Nucleus accumbens (tissue), 56 donors: ENCODE data around the gene PRKG1.
"Not testable (repeated sequence)": the region's sequence is repeated elsewhere in the genome, so short reads cannot be mapped to it uniquely, and the experiment has no call there.

Source experiments
- DNase-seq, 56 donors: peaks; one replicate each; lab custom pipeline; 2025; lab: John Stamatoyannopoulos, UW

The PRKG1 gene

DNA sequence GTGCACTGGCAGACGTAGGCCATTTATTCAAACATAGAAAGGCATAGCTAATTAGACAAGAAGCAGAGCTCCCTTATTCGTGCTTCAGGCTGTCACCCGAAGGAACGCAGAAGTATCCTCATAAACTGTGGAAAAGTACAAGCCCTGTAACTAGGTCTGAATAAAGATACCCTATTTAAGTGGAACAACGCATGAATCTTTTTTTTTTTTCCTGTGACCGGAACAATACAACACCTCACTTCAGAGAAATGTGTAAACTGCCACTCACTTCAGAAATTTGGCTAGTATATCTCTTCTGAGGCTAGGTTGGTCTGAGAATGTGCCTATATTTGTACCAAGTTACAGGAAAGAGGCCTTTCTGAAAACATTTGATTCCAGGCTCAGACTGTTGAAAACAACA is 633.1 kb downstream of the PRKG1 start:
- DNase-seq, result no peak

DNA sequence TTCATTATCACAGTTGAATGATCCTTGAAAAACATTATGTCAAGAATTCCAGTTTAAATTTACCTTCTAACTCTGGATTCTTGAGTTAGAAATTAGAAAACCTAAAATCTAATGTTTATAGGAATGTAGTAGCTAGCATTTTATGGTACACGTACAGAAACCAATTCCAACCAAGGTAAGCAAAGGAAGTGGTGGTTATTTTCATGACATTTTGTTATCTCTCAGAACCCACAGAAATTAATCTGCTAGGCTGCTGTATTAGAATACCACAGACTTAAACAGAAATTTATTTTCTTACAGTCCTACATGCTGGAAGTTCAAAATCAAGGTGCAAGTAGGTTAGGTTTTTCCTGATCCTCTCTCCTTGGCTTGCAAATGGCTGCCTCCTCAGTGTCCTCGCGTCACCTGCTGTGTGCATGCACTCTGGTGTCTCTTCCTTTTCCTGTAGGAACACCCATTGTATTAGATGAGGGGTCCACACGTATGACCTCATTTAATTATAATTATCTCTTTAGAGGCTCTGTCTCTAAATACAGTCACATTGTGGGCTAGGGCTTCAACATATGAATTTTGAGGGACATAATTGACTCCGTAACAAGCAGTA is 633.6 kb downstream of the PRKG1 start:
- DNase-seq, result no peak

DNA sequence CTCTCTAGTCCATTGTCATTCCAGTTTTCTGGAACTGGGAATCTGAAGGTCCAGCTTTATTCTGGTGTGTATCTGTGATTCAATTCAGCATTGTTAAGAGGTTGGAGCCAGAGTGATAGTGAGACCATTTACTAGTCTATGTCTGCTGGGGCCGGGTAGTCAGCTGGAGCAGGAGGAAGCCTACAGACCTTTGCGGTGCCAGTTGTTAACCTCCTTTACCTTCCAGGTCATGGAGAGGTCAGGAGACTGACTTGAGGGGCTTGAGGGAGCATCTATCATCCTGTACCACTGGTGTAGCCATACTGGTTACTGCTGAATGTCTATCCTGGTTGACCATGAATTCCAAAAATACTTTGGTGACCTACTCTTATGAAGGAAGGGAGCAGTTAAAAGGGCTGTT is 634.3 kb downstream of the PRKG1 start:
- no peak for DNase-seq

DNA sequence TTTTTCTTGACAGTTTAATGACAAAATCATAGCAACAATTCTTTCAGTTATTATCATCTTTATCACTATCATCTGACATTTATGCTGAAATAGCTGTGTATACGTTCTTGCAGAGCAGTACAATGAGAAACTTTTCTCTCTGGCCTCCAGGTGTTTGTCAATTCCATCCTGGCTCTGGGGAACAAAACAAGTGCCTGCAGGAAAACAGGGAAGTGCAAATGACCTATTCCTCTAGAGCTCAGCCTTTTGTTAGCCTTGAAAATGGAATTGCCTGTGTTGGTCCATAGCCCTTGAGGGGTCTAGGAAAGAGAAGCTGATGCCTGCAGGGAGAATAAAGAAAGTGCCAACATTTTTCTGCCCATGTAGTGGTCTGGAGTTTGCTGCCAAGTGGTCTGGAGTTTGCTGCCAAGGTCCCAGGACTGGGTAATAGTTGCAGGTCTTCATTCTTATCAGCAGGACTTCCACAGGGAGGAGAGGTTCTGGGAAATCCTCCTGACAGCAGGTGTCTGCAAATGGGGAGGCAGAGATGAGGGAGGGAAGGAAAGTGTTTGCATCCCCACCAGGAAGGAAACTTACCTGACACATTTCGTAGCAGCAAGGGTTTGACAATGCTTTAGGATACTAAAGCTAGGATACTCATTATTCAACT is 635.2 kb downstream of the PRKG1 start:
- DNase-seq, result no peak

DNA sequence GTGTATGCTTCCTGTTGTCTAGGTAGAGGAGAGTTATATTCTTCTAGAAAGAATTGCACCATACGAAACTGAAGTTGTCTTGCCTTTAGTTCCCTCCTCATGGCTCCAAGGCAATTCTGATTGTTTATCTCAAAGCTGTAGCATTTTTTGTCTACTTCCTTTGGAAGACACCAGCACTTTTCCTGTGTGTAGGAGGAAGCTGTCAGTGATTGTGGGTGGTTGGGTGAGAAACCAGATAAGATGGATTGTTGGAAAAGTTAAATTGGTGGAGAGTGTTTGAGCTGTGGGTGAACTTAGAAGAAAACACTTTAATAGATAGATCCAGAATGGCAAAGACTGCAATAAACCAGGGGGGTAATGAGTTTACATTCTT is 637.2 kb downstream of the PRKG1 start:
- DNase-seq, result no peak

DNA sequence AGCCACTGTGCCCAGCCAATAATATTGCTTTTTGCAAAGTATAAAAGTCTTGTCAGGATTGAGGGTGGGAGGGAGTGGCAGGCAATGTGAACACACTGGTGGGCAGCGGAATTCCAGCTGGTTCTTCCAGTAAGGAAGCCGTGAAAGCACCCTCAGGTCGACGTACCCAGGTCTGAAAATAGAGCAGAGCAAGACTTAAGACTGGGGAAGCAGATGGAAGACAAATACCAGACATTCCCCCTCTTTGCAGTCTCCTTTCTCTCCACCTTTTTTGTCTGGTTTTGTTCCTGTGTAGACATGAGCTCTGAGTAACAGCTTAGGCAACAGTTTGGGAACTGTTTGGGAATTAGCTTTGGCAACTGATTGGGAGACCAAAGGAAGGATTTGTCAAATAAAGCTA is 642.7 kb downstream of the PRKG1 start:
- DNase-seq, result no peak

DNA sequence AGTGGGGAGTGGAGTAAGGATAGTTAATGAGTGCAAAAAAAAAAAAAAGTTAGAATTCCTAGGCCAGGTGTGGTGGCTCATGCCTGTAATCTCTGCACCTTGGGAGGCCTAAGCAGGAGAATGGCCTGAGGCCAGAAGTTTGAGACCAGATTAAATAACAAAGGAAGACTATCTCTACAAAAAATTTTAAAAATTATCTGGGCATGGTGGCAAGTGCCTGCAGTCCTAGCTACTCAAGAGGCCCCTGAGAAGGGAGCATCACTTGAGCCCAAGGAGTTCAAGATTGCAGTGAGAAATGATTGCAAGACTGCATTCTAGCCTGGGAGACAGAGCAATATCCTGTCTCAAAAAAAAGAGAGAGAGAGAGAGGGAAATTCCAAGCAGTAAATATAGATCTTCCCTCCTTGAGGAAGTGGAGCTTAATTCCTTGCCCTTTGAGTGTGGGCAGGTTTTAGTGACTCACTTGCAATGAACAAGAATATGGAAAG is 644.6 kb downstream of the PRKG1 start:
- no peak for DNase-seq

DNA sequence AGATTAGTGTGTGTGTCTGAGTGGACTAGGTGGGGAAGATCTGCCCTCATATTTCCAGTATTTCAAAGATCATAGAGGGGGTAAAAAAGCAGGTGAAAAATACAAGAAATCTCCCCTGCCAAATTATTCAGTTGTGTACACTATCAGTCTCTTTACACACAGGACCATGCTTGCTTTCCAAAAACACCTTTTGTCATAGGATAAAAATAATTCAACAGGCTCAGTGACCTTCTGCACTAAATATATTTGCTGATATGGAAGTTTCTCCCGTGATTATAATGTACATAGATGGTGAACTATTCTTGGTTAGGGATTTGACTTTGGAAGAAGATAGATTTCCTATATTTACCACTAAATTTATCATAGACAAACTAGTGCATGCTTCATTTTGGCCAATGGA is 649.8 kb downstream of the PRKG1 start:
- DNase-seq, result no peak

DNA sequence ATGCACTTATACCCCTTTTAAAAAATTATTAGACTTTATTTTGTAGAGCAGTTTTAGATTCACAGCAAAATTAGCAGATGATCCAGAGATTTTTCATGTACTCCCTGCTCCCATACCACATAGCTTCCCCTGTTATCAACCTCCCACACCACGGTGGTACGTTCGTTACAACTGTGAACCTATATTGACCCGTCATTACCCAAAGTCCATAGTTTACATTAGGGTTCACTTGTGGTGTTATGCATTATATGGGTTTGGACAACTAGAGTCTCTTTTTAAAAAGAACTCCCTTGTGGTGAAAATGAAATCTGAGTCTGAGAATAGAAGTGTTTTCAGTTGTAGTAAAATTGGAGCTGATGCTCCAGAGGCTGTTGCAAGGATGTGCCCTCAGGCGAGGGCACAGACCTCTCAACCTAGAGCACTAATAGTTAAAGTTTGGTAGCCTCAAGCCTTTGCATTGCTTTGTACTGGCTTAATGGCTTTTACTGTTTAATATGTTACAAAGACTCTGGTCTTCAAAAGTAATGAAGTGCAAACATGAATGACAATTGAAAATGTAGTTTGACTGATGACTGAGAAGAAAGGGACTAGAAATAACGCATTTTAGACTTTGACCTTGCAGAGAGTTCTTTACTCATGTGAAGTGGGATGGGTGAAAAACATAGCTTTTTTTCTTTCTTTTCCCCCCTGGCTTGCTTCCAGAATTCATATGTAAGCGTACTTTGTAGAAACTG is 655.7 kb downstream of the PRKG1 start:
- DNase-seq, result no peak

DNA sequence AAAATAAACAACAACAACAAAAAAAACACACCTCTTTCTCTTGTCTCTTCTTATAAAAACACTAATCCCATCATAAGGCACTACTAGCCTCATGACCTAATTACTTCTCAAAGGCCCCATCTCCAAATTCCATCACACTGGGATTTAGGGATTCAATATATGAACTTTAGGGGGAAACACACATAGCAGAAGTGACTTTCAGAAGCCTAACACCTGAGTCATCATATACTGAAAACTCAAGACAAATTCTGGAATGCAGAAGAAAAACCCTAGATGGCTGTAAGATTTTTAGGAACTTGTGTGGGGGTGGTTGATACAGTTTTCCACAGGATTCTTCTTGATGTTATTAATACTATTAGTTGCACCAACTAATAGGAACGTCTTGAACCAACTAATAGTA is 658.8 kb downstream of the PRKG1 start:
- no peak for DNase-seq

DNA sequence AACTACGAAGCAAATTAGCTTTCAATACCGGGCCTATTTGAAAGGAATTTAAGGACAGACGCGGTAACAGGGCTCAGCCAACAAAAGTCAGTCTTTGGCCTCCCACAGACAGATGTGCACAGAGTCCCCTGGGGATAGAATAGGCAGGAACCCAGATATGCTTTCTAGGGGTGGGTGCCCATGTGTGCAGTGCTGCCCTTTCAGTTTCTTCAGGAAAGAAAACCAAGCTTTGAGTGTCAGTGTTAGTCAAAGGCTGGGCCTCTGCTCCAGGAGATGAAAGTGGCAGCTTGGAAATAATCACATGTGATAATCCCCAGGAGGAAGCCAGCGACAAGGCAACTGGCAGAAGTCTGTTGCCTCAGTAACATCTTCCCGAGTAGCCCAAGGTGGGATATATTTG is 668.9 kb downstream of the PRKG1 start:
- DNase-seq, result no peak

DNA sequence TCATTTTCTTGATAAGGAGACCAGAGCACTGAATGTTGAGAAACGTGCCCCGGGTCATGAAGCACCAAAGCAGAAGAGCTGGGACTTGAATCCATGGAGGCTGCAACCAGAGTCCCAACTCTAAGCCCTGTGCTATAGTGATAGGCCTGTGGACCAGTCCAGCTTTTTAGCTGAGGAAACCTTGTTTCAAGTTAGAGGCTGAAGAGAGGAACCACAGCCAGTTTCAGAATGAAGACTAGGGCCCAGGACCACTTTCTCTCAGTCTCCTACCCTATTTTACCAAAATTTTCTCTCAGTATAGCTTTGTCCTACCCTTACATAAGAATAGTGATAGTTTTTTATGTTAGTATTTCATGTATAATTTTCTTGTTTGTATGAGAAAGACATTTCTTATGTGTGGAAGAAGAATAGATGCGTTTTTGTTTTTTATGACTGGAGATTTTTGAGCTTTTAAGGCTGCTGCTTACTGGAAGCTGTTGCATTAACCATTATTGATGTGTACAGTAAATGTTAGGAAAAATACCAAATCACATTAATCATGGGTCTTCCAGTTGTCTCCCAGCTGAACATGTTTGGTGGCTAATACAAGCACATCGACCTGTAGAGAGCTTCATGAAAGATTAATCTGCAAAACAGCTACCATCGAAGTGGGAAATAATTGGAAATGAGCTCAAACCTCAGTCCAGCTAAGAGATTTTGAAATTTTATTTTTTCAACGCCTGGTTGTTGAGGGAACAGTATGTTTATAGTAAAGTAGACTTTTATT is 670.1 kb downstream of the PRKG1 start:
- DNase-seq, result no peak

DNA sequence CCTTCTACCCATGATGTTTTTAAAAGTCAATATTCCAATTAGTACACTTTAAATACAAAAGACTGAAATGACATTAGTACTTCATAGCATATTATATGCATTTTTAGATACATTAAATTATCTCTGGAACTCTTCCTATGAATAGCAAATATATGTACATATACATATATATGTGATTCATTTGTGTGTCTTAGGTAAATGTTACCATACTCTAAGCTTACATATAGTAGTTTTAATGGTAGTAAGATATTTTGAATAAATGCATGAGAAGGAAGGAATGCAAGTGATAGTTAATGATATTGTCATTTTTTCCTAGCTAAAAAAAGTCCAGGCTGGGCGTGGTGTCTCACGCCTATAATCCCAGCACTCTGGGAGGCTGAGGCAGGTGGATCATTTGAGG is 671.1 kb downstream of the PRKG1 start:
- DNase-seq, result no peak

DNA sequence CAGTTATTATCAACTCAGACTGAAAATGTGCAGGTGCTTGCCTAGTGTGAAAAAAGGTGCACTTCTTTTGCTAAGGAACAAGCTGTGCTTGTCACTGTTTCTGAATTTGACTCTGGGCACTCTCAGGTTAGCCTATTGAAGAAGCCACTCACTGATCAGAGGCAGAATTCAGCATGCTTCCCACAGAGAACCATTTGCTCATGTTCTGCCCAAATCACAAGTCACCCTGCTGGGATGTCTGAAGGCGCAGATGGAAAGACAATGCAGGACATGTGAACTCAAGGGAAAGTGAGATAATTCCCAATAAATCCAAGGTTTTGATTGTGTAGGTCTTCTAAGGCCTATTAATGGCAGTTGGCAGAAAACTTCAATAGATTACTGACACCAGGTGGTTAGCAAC is 672.9 kb downstream of the PRKG1 start:
- DNase-seq, result no peak

DNA sequence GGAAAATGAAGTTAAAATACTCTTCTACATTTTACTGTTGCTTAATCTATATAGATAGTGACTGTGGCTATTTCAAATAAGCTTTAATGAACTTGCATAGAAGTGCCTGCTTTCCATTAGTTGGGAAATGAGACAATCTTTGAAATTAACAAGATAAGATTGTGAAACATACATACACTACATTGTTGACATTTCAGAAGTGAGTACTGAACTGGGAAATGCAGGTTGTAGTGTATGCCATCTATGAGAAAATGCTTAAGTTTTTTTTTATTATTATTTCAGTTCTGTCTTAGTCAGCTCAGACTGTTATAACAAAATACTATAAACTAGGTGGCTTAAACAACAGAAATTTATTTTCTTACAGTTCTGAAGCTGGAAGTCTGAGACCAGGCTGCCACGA is 674.7 kb downstream of the PRKG1 start:
- DNase-seq, result no peak

DNA sequence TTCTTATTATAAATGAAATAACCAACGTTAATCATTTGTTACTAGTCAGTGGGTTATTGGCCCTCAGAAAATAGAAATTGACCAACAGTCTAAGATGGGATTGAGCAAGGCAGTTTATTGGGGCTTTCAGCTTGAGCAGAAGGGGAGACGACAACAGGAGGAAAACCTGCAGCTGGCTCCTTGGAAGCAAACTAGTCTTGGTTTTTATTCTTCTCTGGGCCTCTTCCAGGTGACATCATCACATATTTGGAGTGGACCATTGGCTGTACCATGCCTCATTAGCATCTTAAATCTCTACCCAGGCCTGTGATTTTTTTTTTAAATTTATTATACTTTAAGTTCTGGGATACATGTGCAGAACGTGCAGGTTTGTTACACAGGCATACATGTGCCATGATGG is 684.1 kb downstream of the PRKG1 start:
- DNase-seq, result no peak

DNA sequence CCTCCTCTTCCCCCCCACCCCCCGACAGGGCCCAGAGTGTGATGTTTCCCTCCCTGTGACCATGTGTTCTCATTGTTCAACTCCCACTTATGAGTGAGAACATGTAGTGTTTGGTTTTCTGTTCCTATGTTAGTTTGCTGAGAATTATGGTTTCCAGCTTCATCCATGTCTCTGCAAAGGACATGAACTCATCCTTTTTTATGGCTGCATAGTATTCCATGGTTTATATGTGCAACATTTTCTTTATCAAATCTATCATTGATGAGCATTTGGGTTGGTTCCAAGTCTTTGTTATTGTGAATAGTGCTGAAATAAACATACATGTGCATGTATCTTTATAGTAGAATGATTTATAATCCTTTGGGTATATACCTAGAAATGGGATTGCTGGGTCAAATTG is 684.6 kb downstream of the PRKG1 start:
- DNase-seq, result not testable (repeated sequence)

DNA sequence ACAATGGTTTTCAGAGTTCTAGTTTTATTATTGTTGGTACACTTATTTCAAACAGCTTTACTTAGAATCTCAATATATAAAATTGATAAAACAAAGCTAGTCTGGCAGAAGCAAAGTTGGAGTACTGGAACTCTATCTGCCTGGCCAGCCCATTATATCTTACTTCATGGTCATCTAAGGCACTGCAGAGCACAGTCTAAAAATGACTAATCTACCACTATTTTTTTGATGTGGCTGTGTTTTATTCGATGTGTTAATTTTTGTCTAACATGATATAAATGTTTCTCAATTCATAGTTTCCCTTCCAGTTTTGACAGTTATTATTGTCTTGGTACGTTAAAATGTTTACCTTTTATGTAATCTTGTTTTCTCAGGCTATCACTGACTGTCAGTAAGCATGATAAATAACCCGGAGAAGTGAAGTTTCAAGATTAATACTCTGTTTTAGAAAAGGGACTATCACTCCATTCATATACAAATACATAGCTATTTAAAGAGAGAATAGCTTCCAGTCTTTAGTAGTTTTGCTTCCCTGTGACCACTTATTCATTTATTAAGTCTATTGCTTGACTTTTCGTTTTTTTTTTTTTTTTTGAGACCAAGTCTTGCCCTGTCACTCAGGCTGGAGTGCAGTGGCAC is 685.7 kb downstream of the PRKG1 start:
- no peak for DNase-seq

DNA sequence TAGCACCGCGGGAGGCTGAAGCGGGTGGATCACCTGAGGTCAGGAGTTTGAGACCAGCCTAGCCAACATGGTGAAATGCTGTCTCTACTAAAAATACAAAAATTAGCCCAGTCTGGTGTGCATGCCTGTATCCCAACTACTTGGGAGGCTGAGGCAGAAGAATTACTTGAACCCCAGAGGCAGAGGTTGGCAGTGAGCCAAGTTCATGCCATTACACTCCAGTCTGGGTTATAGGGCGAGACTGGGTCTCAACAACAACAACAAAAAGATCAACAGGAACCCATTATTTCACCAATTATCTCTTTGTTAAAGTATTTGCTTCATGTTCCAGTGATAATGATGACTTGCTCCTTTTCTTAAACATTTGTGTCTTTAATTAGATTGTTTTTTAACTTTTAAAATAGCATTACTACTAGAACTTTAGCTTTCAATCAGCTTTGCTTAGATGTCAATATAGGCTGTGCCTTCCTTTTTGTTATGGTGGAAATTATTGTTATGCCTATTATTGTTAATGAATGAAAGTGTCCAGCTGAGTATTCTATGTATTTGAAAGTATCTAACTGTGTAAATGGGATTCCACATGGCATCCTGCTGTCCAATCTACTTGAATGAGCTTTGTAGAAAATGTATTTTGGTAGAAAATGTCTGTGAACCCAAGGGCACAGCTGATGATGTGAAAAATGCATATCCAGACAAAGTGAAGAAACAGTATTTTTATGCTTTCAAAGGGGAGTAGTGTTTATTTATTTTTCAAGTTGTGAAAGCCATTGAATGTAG is 686.8 kb downstream of the PRKG1 start:
- no peak for DNase-seq

DNA sequence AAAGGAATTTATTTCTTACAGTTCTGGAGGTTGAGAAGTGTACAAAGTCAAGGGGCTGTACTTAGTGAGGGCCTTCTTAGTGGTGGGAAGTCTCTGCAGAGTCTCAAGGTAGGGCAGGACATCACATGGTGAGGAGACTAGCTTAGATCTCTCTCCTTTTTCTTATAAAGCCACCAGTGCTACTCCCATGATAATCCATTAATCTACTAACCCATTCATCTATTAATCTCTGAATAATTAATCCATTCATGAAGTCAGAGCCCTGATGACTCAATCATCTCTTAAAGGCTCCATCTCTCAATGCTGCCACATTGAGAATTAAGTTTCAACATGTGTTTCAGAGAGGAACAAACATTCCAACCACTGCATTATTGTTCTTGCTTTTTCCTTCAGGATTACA is 689.5 kb downstream of the PRKG1 start:
- DNase-seq, result no peak
